Measurements from ENCODE around the gene SUSD1. TPM values are rescaled to one million over a fixed set of nuclear protein-coding genes. Genes with fewer than 3 reads are reported as not detected.
A peak's percentile ranks its signal among the peaks of the same experiment; 100 is the strongest.

Gene SUSD1
- total and polyA plus RNA-seq, 9 of the 15 experiments (the other 6 are each of a cell fraction or from before 2014, with no cell fraction given), result 10.9 to 44.4 (median 36.1) TPM

DNA sequence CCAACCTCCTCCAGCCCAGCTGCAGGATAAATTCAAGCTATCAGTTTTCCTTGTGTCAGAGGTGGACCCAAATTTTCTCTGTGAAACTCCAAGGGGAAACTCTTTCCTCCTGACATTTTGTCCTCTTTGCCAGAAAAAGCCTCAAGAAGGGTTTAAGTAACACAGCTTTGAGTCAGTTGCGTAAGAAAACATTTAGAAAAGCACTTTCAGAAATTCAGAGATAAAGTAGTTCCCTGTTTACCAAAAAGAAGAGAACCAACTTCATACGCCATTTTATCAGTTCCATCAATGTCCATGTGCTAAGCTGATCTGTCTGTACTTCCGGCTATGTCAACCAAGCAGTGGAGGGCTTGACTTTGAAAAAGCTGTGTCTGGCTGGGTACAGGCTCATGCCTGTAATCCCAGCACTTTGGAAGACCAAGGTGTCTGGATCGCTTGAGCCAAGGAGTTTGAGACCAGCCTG is 19.9 kb upstream of the SUSD1 start (continued):
- TF ChIP-seq CEBPG (CRISPR knock-in tag; IDR thresholded peaks at IDR 0.05) (no peak), CEBPG (tag; conservative IDR thresholded peaks at IDR 0.05 in 1 of 2, IDR thresholded peaks at IDR 0.05 in 1 of 2) (peak; percentile 68 to 82), ILK (tag; IDR thresholded peaks at IDR 0.05; ENCODE audit: borderline replicate concordance, low read depth) (no peak; the same call in 1 of the 2 replicates), PHF8 (IDR thresholded peaks at IDR 0.05; ENCODE audit: borderline replicate concordance, low read length) (no peak), ZBTB49 (CRISPR knock-in tag; IDR thresholded peaks at IDR 0.05; ENCODE audit: borderline replicate concordance) (no peak), TEAD1 (CRISPR knock-in tag; IDR thresholded peaks at IDR 0.05) (no peak), FOXJ2 (tag; IDR thresholded peaks at IDR 0.05) (no peak), ZC3H4 (CRISPR knock-in tag; IDR thresholded peaks at IDR 0.05; ENCODE audit: borderline replicate concordance) (no peak), ZNF282 (CRISPR knock-in tag; IDR thresholded peaks at IDR 0.05) (no peak), CBX1 (IDR thresholded peaks at IDR 0.05; ENCODE audit: low read depth) (no peak), ATF3 (IDR thresholded peaks at IDR 0.05) (no peak), ATF3 (CRISPR knock-in tag; conservative IDR thresholded peaks at IDR 0.05) (no peak), CCNT2 (IDR thresholded peaks at IDR 0.05; ENCODE audit: borderline replicate concordance, extremely low read depth, insufficient read length, low read depth, low read length) (no peak), SOX6 (IDR thresholded peaks at IDR 0.05) (no peak), KLF1 (tag; IDR thresholded peaks at IDR 0.05) (no peak), MBD2 (IDR thresholded peaks at IDR 0.05; ENCODE audit: borderline replicate concordance, low read depth) (no peak), TFAM (CRISPR knock-in tag; conservative IDR thresholded peaks at IDR 0.05) (no peak), ZNF75A (CRISPR knock-in tag; IDR thresholded peaks at IDR 0.05) (no peak; the same call in 1 of the 2 replicates), ZNF766 (CRISPR knock-in tag; conservative IDR thresholded peaks at IDR 0.05) (peak; percentile 86; the same call in 1 of the 2 replicates), ZNF584 (CRISPR knock-in tag; IDR thresholded peaks at IDR 0.05; ENCODE audit: low read depth) (peak; percentile 78; the same call in 1 of the 2 replicates), ZFP1 (CRISPR knock-in tag; IDR thresholded peaks at IDR 0.05) (no peak), YY1 (IDR thresholded peaks at IDR 0.05; ENCODE audit: borderline replicate concordance in 1 of 3, control insufficient read depth in 1 of 3, extremely low read depth in 1 of 3, insufficient read depth in 3 of 3, insufficient read length in 1 of 3, insufficient replicate concordance in 2 of 3, low read depth in 1 of 3, low read length in 2 of 3) (peak in 1 of 3 experiments; percentile 22)
- TF ChIP-seq, protein P1, sequence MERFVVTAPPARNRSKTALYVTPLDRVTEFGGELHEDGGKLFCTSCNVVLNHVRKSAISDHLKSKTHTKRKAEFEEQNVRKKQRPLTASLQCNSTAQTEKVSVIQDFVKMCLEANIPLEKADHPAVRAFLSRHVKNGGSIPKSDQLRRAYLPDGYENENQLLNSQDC (CRISPR knock-in tag; IDR thresholded peaks at IDR 0.05), result no peak
- TF ChIP-seq, protein P2, sequence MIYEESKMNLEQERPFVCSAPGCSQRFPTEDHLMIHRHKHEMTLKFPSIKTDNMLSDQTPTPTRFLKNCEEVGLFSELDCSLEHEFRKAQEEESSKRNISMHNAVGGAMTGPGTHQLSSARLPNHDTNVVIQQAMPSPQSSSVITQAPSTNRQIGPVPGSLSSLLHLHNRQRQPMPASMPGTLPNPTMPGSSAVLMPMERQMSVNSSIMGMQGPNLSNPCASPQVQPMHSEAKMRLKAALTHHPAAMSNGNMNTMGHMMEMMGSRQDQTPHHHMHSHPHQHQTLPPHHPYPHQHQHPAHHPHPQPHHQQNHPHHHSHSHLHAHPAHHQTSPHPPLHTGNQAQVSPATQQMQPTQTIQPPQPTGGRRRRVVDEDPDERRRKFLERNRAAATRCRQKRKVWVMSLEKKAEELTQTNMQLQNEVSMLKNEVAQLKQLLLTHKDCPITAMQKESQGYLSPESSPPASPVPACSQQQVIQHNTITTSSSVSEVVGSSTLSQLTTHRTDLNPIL (CRISPR knock-in tag; IDR thresholded peaks at IDR 0.05), result 0 out of 2 replicates have a peak, but pooled peaks have one; percentile 60

Measured in K562 (cell line).